ENCODE measurements around the gene DEPDC5.

Gene DEPDC5

GRCh38 chr22:31929167-31929930 is 175.5 kb downstream of the DEPDC5 start:
- no peak for DNase-seq

- no peak for DNase-seq
Measured at GRCh38 chr22:31932863-31933262, 179.0 kb downstream of the DEPDC5 start.

GRCh38 chr22:31933406-31933805 is 179.6 kb downstream of the DEPDC5 start:
- no peak for DNase-seq

GRCh38 chr22:31933816-31934482 is 180.1 kb downstream of the DEPDC5 start:
- DNase-seq = no peak

GRCh38 chr22:31935961-31936635 is 182.3 kb downstream of the DEPDC5 start:
- no peak for DNase-seq

GRCh38 chr22:31937341-31937740 is 183.5 kb downstream of the DEPDC5 start:
- no peak for DNase-seq

GRCh38 chr22:31938296-31938695 is 184.5 kb downstream of the DEPDC5 start:
- DNase-seq = no peak

- DNase-seq = no peak
Measured at GRCh38 chr22:31940506-31940905, 186.7 kb downstream of the DEPDC5 start.

DNA sequence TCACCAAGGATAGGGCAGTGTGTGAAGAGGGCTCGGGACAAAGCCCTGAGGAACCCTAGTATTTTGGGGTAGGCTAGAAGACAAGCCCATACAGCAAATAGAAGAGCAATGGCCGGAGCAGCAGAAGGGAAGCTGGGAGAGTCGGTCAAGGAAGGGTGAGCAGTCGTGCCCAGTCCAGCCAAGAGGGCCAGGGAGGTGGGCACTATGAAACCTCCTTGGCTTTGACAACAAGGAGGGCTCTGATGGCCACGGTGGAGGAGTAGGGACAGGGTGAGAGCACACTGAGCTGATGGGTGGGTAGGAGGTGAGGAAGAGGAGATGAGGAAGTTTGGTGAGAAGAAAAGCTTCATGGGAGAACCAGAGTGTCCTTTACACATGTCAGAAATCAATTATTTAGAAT is 188.3 kb downstream of the DEPDC5 start:
- DNase-seq = no peak

- no peak for DNase-seq
Measured at GRCh38 chr22:31943206-31943977, 189.6 kb downstream of the DEPDC5 start.

DNA sequence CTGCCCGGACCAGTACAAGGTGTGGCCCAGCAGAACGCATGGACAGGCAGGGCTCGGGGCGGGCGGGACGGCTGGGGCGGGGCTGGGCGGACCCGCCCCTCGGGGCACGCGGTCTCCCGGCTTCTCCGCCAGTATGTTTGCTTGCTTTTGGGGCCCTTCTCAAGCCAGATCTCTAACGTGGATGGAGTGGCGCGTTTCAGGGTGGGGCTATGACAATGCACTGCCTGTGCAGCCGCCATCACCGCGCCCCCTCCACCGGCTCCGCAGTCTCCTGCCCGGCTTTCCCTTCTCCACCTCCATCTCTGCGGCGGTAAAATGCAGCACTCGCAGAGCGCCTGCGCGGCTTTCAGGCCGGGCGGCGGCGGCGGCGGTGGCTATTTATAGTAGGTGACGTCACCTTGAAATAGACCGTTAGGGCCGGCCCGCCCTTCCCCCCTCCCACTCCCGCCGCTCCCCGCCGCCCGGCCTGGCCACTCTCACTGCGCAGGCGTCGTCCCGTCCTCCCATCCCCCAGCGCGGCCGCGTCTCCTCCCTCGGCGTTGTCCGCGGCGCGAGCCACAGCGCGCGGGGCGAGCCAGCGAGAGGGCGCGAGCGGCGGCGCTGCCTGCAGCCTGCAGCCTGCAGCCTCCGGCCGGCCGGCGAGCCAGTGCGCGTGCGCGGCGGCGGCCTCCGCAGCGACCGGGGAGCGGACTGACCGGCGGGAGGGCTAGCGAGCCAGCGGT is 190.3 kb downstream of the DEPDC5 start, which contains the start of gene YWHAH:
YWHAH (plus strand) TSS at position 558 of the 722 bp plus-strand sequence. CDS start 199 bp downstream, outside the sequence.
- peak; percentile 88 for DNase-seq

GRCh38 chr22:31944700-31945442 is 191.1 kb downstream of the DEPDC5 start:
- peak; percentile 28 for DNase-seq

- DNase-seq = no peak
Measured at GRCh38 chr22:31945443-31945855, 191.6 kb downstream of the DEPDC5 start.

GRCh38 chr22:31945971-31946680 is 192.3 kb downstream of the DEPDC5 start:
- no peak for DNase-seq

GRCh38 chr22:31947296-31947695 is 193.5 kb downstream of the DEPDC5 start:
- no peak for DNase-seq

DNA sequence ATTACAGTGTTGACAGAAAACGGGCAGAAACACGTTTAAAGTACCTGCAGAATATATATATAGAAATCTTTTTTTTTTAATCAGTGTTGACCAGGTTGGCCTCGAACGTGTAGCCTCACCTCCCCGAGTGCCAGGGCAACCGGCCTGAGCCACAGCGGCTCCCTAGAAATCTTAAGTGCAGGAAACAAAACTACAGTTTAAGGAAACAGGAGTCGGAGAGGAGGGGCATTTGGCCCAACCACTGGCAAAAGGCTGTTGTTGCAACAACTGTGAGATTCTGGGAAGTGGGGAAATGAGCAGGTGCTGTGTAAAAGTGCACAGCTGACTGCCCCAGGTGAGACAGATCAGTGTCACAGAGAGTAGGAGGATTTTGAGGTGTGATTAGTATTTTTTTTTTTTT is 194.2 kb downstream of the DEPDC5 start:
- no peak for DNase-seq

DNA sequence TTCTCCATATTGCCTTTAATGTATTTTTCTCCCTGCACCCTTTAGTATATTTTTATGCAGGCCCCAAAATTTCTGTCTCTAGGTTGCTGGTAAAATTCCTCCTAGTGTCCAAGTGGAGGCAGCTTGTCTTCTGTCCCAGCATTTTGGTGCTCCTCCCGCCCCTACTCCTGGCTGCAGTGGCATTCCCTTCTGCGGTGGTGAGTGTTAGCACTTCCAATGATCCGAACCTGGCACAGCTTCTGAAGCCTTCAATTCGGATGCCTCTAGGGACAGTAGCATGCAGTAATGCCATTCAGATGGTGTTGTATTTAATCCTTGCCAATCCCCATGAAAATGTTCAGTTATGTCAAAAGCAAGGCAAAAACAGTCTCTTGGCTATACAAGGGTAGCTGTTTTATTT is 196.4 kb downstream of the DEPDC5 start:
- no peak for DNase-seq

GRCh38 chr22:31951194-31952093 is 197.6 kb downstream of the DEPDC5 start:
- DNase-seq = no peak

DNA sequence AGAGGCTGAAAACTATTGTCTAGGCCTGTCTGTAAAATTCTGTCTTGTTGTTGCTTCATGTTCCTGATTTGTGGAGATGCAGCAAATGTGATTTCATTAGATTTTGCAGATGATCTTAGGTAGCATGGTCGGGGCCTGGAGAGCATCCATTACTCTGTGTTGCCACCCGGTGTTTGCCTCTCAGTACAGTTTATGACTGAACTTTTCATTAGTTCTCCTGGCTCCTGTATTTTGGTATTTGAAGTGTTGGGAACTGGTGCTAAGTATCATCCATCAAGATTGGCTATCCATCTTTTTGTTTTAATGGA is 198.2 kb downstream of the DEPDC5 start:
- no peak for DNase-seq

- no peak for DNase-seq
Measured at GRCh38 chr22:31952472-31952871, 198.7 kb downstream of the DEPDC5 start.

Data from NCI-H2029 (cell line).